Mucosa of descending colon (tissue), 3 donors: ENCODE results near the gene OR2V2. TPM values are rescaled to one million over a fixed set of nuclear protein-coding genes. Genes with fewer than 3 reads are reported as not detected.
"Not testable (repeated sequence)": the region's sequence is repeated elsewhere in the genome, so short reads cannot be mapped to it uniquely, and the experiment has no call there.

ENCODE experiments used
- ATAC-seq: fragments of 200-7000 bp; cut with Tn5 transposase; one replicate; pipeline ENCODE4 v1.9.1; 2020; ENCODE audit warnings: mild to moderate bottlenecking, moderate library complexity
- DNase-seq, 3 donors: peaks; one replicate each; pipeline ENCODE4 v3.0.0-alpha.2; 2020
- H3K36me3 ChIP-seq: fragments of 200-600 bp; one replicate; pipeline ENCODE4 v1.8.0; 2021; ENCODE audit warnings: low read depth, mild to moderate bottlenecking
- H3K4me1 ChIP-seq: fragments of 200-600 bp; one replicate; pipeline ENCODE4 v1.8.0; 2021; ENCODE audit warnings: low read depth, mild to moderate bottlenecking
- H3K4me3 ChIP-seq: fragments of 200-600 bp; one replicate; pipeline ENCODE4 v1.8.0; 2021; ENCODE audit warnings: mild to moderate bottlenecking
- H3K9me3 ChIP-seq: fragments of 200-600 bp; one replicate; pipeline ENCODE4 v1.8.0; 2021; ENCODE audit warnings: mild to moderate bottlenecking
- intact Hi-C, 2 donors: fragments of 100-400 bp; cut with DNase I in 1 of 2; cut with micrococcal nuclease in 1 of 2; formaldehyde crosslinking; loops; one replicate each; pipeline versions ENCODE4 v1.11.0 to v1.11.1; 2022; cut with DNase I, micrococcal nuclease
- total RNA-seq, 3 donors: library from RNA; stranded (reverse); fragmentation: NEBNext Ultra II Directional in 2 of 3; extraction: Animal tissue kit (Norgen Biotek cat#: 25700) in 2 of 3; gene quantifications; one replicate each; pipeline versions ENCODE4 v1.2.1 to v1.2.4, GENCODE V29; 2021 to 2023
- TF ChIP-seq, protein P1 (sequence below): fragments of 200-600 bp; IDR thresholded peaks from one replicate; pipeline ENCODE4 v1.8.0; 2022; ENCODE audit warnings: antibody characterized with exemption, mild to moderate bottlenecking
- donor health status: DM: no; HTN: no; CAD: no; lungs with moderate emphysema.
- donor health status: DM: no; HTN: no; CAD: no.
- donor health status: DM: no; HTN: yes; CAD: no.

Gene OR2V2
- total RNA-seq, 3 donors from 2014 or later: not detected

DNA sequence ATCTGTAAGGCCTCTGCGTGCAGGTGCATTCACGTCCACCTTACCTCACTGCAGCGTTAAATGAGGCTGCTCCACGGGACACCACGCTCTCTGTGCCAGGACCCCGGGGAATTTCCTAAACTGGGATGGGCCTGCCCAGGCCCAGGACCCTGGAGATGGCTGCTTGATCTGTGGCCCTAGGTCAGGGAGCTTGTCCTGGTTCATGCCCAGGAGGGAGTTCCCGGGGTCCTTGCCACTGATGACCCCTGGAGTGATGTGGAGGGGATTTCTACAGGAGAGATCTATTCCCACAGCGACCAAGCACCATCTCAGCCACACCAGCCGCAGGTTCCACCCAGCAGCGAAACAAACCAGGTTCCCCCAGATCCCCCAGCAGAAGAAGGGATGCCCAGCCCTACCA is 19.9 kb upstream of the OR2V2 start:
- Histone ChIP-seq H3K9me3 (no peaks in the 10 kb centered on the region), H3K36me3 (no peaks in the 10 kb centered on the region), H3K4me1 (no peaks in the 10 kb centered on the region), H3K4me3 (no peak overlapping the region)
- TF ChIP-seq, protein P1, sequence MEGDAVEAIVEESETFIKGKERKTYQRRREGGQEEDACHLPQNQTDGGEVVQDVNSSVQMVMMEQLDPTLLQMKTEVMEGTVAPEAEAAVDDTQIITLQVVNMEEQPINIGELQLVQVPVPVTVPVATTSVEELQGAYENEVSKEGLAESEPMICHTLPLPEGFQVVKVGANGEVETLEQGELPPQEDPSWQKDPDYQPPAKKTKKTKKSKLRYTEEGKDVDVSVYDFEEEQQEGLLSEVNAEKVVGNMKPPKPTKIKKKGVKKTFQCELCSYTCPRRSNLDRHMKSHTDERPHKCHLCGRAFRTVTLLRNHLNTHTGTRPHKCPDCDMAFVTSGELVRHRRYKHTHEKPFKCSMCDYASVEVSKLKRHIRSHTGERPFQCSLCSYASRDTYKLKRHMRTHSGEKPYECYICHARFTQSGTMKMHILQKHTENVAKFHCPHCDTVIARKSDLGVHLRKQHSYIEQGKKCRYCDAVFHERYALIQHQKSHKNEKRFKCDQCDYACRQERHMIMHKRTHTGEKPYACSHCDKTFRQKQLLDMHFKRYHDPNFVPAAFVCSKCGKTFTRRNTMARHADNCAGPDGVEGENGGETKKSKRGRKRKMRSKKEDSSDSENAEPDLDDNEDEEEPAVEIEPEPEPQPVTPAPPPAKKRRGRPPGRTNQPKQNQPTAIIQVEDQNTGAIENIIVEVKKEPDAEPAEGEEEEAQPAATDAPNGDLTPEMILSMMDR: no peak
- intact Hi-C loops: no loop called here
- no peak for ATAC-seq
- no peak for DNase-seq

DNA sequence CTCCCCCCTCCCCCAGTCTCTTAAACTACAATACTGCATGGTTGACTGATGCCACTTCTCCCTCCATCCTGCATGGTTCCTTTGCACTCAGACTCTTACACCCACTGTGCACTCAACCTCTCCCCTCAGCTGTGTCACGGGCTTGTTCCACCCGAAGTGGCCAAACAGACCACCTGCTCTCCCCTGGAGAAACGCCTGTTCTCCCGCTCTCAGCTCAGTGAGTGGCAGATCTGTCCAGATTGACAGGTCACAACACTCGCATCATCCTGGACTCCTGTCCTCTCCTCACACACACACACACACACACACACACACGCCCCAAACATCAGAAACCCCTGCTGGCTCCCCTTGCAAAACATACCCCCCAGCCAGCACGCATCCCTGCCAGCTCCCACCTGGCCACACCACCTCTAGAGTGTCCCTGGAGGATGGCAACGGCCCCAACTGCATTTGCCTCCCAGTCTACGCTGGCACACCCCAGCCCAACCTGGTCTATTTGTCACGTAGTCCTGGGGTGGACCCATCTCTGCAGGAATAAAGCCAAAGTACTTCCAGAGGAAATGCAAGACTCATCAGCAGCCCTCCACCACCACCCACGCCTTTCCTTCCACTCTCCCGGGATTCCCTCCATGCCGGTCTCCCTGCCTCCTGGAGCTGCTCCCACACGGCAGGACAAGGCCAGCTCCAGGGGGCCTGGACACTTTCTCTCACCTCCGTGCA is 19.3 kb upstream of the OR2V2 start:
- intact Hi-C loops: no loop called here
- no peaks in the 10 kb centered on the region for H3K36me3 ChIP-seq
- H3K9me3 ChIP-seq: no peaks in the 10 kb centered on the region
- TF ChIP-seq, protein P1: no peak
- ATAC-seq: no peak
- H3K4me3 ChIP-seq: no peak overlapping the region
- no peaks in the 10 kb centered on the region for H3K4me1 ChIP-seq
- DNase-seq: no peak

DNA sequence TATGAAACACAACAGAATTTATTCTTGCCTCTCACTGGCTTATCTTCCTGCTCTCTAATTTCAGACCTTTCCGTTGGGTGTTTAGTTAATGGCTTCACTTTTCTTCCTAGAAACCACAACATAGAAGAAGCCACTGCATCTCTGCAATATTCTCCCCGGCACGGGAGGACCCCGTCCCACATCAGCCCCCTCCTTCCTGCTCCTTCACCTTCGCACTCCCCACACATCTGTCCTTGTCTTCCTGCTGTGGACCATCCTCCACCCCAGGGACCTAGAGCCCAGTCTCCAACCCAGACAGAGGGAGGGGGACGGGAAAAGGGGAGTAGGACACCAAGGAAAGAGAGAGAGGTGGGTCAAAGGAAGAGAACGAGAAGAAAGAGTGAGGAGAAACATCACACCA is 17.8 kb upstream of the OR2V2 start:
- intact Hi-C loops: no loop called here
- TF ChIP-seq, protein P1: no peak
- no peak for ATAC-seq

DNA sequence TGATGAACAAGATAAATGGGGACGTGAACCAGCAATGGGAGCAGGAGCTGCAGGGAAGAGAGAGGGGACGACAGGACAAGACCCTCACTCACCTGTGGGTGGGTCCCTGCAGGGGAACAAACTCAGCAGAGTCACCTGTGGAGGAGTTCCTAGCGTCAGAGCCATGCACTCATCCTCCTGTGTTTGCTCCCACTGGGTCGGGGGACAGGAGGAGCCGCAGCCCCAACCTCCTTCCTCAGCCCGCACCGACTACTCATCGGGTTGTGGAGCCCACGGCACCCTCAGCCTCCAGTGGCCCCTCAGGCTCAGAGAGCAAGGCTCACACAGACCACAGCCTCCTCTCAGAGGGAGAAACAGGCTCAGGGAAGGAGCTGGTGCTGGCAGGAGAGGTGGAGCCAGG is 17.3 kb upstream of the OR2V2 start:
- H3K4me3 ChIP-seq, H3K4me1 ChIP-seq, H3K36me3 ChIP-seq, ATAC-seq, intact Hi-C loops, H3K9me3 ChIP-seq, DNase-seq: not testable (repeated sequence)

More for the DNA sequence above, 17.8 kb upstream of the OR2V2 start:
- DNase-seq: no peak
- Histone ChIP-seq H3K4me3 (no peak overlapping the region), H3K36me3 (no peaks in the 10 kb centered on the region), H3K9me3 (no peaks in the 10 kb centered on the region), H3K4me1 (no peaks in the 10 kb centered on the region)

DNA sequence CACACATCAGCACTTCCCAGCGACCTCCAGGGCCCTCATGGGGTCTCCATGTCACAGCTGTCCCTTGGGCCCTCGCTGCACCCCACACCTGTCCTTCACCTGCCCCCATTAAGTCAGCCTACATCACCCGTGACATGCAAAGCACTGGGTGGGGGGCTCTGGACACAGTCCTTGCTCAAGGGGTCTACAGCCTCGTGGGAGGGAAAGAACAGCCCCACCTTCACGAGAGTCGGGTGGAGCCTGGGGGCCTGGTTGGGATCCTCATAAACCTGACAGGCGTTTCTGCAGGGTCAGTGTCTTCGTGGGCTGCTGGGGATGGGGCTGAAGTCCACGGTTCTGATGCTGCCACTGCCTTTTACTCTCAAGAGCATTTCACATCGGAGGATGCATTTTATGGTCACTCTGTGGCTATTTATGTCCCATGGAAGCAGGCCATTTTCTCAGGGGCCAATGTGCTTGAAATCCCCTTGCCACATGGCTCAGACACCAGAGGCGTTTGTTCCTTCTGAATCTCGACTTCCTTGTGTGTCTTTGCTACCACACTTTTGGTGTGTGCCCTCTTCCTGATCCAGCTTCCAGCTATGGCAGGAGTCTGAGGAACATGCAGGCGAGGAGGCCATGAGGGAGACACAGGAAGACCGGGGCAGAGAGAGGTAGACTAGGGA is 16.4 kb upstream of the OR2V2 start, which contains the start of gene OR2V1:
TSS of gene OR2V1 (minus strand) at position 338 of the 665 bp plus-strand sequence. CDS start 5,865 bp downstream, outside the sequence.
- H3K9me3 ChIP-seq: no peaks in the 10 kb centered on the region
- ATAC-seq (no peak), DNase-seq (no peak)
- intact Hi-C loops: no loop called here
- no peak within 1 kb of the TSS for H3K4me3 ChIP-seq
- H3K4me1 ChIP-seq: no peaks in the 10 kb centered on the region
- no peaks in the 10 kb centered on the region for H3K36me3 ChIP-seq
- TF ChIP-seq, protein P1: no peak

DNA sequence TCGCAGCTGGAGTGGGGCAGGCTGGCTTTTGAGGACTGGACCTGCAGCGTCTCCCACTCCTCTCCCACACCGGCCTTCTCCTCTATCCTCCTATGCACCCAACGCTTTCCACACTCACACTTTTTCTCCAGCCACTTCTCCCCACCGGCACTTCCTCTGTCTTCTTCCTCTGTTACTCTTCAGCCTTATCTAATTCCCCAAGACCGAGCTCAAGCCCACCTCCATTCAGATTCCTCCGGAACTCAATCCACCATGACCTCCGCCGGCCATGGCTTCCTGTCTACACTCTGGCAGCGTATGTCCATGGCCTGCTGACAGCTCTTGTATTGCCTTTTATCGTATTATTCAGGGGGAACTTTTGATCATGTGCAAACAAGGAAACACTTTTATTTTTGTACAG is 15.9 kb upstream of the OR2V2 start:
- intact Hi-C loops: no loop called here
- TF ChIP-seq, protein P1: no peak
- no peak for ATAC-seq
- Histone ChIP-seq H3K4me1 (no peaks in the 10 kb centered on the region), H3K9me3 (no peaks in the 10 kb centered on the region), H3K36me3 (no peaks in the 10 kb centered on the region), H3K4me3 (no peak overlapping the region)
- DNase-seq: no peak
